Amygdala (tissue), 56 donors: Measurements from ENCODE around the gene SPOCK1.
A peak's percentile ranks its signal among the peaks of the same experiment; 100 is the strongest.

Experiments
- DNase-seq, 56 donors: peaks; one replicate each; lab custom pipeline; 2025; lab: John Stamatoyannopoulos, UW

Gene SPOCK1

GRCh38 chr5:137098238-137098637 is 400.9 kb downstream of the SPOCK1 start:
- no peak for DNase-seq

GRCh38 chr5:137097203-137097602 is 401.9 kb downstream of the SPOCK1 start:
- DNase-seq, result no peak

- no peak for DNase-seq
These were observed 402.7 kb downstream of the SPOCK1 start for GRCh38 chr5:137096149-137097103.

- no peak for DNase-seq
These were observed 403.5 kb downstream of the SPOCK1 start for GRCh38 chr5:137095597-137095996.

- no peak for DNase-seq
These were observed 406.3 kb downstream of the SPOCK1 start for GRCh38 chr5:137092831-137093230.

- DNase-seq, result peak in 28 of 56 donors; percentile 2 to 67 (median 22)
These were observed 407.7 kb downstream of the SPOCK1 start for GRCh38 chr5:137091472-137091871.

- no peak for DNase-seq
These were observed 408.4 kb downstream of the SPOCK1 start for GRCh38 chr5:137090721-137091120.

GRCh38 chr5:137090151-137090550 is 409.0 kb downstream of the SPOCK1 start:
- DNase-seq, result no peak

- DNase-seq, result no peak
These were observed 411.0 kb downstream of the SPOCK1 start for GRCh38 chr5:137088175-137088574.

- DNase-seq, result peak in 1 of 56 donors; percentile 3
These were observed 412.8 kb downstream of the SPOCK1 start for GRCh38 chr5:137086342-137086741.

- peak in 2 of 56 donors; percentile 2 to 3 for DNase-seq
These were observed 413.9 kb downstream of the SPOCK1 start for GRCh38 chr5:137085206-137085605.

GRCh38 chr5:137084016-137084415 is 415.1 kb downstream of the SPOCK1 start:
- DNase-seq, result no peak

GRCh38 chr5:137082951-137083350 is 416.2 kb downstream of the SPOCK1 start:
- DNase-seq, result no peak

GRCh38 chr5:137078171-137078665 is 420.9 kb downstream of the SPOCK1 start:
- DNase-seq, result no peak

- DNase-seq, result no peak
These were observed 423.8 kb downstream of the SPOCK1 start for GRCh38 chr5:137075163-137075970.

- no peak for DNase-seq
These were observed 425.9 kb downstream of the SPOCK1 start for GRCh38 chr5:137073189-137073588.

- peak in 3 of 56 donors; percentile 7 to 17 (median 10) for DNase-seq
These were observed 426.6 kb downstream of the SPOCK1 start for GRCh38 chr5:137072361-137073115.

- DNase-seq, result no peak
These were observed 427.2 kb downstream of the SPOCK1 start for GRCh38 chr5:137071931-137072330.

- DNase-seq, result no peak
These were observed 427.6 kb downstream of the SPOCK1 start for GRCh38 chr5:137071526-137071925.

- DNase-seq, result no peak
These were observed 428.6 kb downstream of the SPOCK1 start for GRCh38 chr5:137070521-137070920.
